A549 (cell line): ENCODE data around the gene HOOK2. TPM values are rescaled to one million over a fixed set of nuclear protein-coding genes. Genes with fewer than 3 reads are reported as not detected.

ENCODE experiments used
- BHLHE40 ChIP-seq: IDR thresholded peaks from 2 replicates; pipeline ENCODE4 v1.6.1; 2012; ENCODE audit warnings: low read depth, low read length, inconsistent platforms
- CBX2 ChIP-seq: fragments of 200-600 bp; sonication (generic); IDR thresholded peaks from 2 replicates; pipeline ENCODE4 v1.6.1; 2016; ENCODE audit warnings: low read depth, mild to moderate bottlenecking, borderline replicate concordance
- CHD2 ChIP-seq: fragments of 150-350 bp; IDR thresholded peaks from 2 replicates; pipeline ENCODE4 v1.6.1; 2014; ENCODE audit warnings: low read length; ENCODE audit not compliant: partially characterized antibody
- CHD4 ChIP-seq: fragments of 200-600 bp; sonication (generic); IDR thresholded peaks from 2 replicates; pipeline ENCODE4 v1.6.1; 2016; ENCODE audit warnings: antibody characterized with exemption, mild to moderate bottlenecking, borderline replicate concordance
- EHF ChIP-seq: fragments of 250-450 bp; sonication (Bioruptor Pico); IDR thresholded peaks from 2 replicates; pipeline ENCODE4 v1.5.0; 2020; ENCODE audit warnings: mild to moderate bottlenecking
- EHMT2 ChIP-seq: fragments of 200-600 bp; sonication (generic); IDR thresholded peaks from 2 replicates; pipeline ENCODE4 v1.6.1; 2016; ENCODE audit warnings: antibody characterized with exemption, low read depth, mild to moderate bottlenecking, moderate library complexity
- ESRRA ChIP-seq: fragments of 150-350 bp; IDR thresholded peaks from 2 replicates; pipeline ENCODE4 v1.6.1; 2014; ENCODE audit warnings: mild to moderate bottlenecking, low read length, borderline replicate concordance
- FOSL2 ChIP-seq, 2 experiments: fragments of 450-650 bp in 1 of 2; fragments of >200 bp in 1 of 2; sonication (Bioruptor Twin) in 1 of 2; formaldehyde crosslinking; IDR thresholded peaks; 2 replicates each; pipeline versions ENCODE4 v1.5.0 to v1.6.1; 2016 to 2020; ENCODE audit warnings: mild to moderate bottlenecking in 1 of 2, moderate library complexity in 1 of 2
- HDAC2 ChIP-seq: fragments of 200-600 bp; sonication (generic); IDR thresholded peaks from 2 replicates; pipeline ENCODE4 v1.6.1; 2016
- HEYL ChIP-seq: fragments of 250-450 bp; sonication (Bioruptor Pico); IDR thresholded peaks from 2 replicates; pipeline ENCODE4 v1.8.0; 2021; ENCODE audit warnings: mild to moderate bottlenecking, moderate library complexity
- HOXB13 ChIP-seq: fragments of 250-450 bp; sonication (Bioruptor Pico); IDR thresholded peaks from 2 replicates; pipeline ENCODE4 v1.5.0; 2020; ENCODE audit warnings: low read depth, mild to moderate bottlenecking, moderate library complexity
- HOXB5 ChIP-seq: fragments of 250-450 bp; sonication (Bioruptor Pico); IDR thresholded peaks from 2 replicates; pipeline ENCODE4 v1.5.0; 2020; ENCODE audit warnings: mild to moderate bottlenecking, moderate library complexity
- JUN ChIP-seq, 2 experiments: fragments of >200 bp; sonication (Bioruptor Twin); formaldehyde crosslinking; IDR thresholded peaks; 2 replicates in 1 of 2; 3 replicates in 1 of 2; pipeline ENCODE4 v1.6.1; 2016 to 2017
- KDM1A ChIP-seq: fragments of 200-600 bp; sonication (generic); IDR thresholded peaks from 2 replicates; pipeline ENCODE4 v1.6.1; 2016; ENCODE audit warnings: low read depth, mild to moderate bottlenecking
- KDM5A ChIP-seq: fragments of 200-600 bp; sonication (generic); IDR thresholded peaks from 2 replicates; pipeline ENCODE4 v1.6.1; 2016; ENCODE audit warnings: antibody characterized with exemption, mild to moderate bottlenecking
- MAFK ChIP-seq: fragments of 450-650 bp; IDR thresholded peaks from 2 replicates; pipeline ENCODE4 v1.6.1; 2014; ENCODE audit not compliant: partially characterized antibody
- MYC ChIP-seq: IDR thresholded peaks from 2 replicates; pipeline ENCODE4 v1.6.1; 2012; ENCODE audit warnings: mild to moderate bottlenecking, inconsistent platforms, low read length, improper control_type of control experiment, borderline replicate concordance
- NFE2L2 ChIP-seq: fragments of 150-350 bp; conservative IDR thresholded peaks from 2 replicates; pipeline ENCODE4 v1.6.1; 2014; ENCODE audit warnings: low read length
- PHF8 ChIP-seq: fragments of 200-600 bp; sonication (generic); IDR thresholded peaks from 2 replicates; pipeline ENCODE4 v1.6.1; 2016; ENCODE audit warnings: low read depth, mild to moderate bottlenecking, antibody characterized with exemption, moderate library complexity, borderline replicate concordance
- RAD21 ChIP-seq, 2 experiments: fragments of >200 bp in 1 of 2; sonication (Bioruptor Twin) in 1 of 2; formaldehyde crosslinking in 1 of 2; IDR thresholded peaks in 1 of 2; conservative IDR thresholded peaks in 1 of 2; 2 replicates in 1 of 2; 3 replicates in 1 of 2; pipeline ENCODE4 v1.6.1; 2012 to 2018; ENCODE audit warnings: inconsistent platforms in 1 of 2
- RARB ChIP-seq: fragments of 250-450 bp; sonication (Bioruptor Pico); IDR thresholded peaks from 2 replicates; pipeline ENCODE4 v1.8.0; 2021; ENCODE audit warnings: mild to moderate bottlenecking, moderate library complexity
- RFX5 ChIP-seq: fragments of 450-650 bp; IDR thresholded peaks from 2 replicates; pipeline ENCODE4 v1.7.1; 2014; ENCODE audit warnings: antibody characterized with exemption, mild to moderate bottlenecking, moderate library complexity
- SREBF2 ChIP-seq: fragments of 450-650 bp; IDR thresholded peaks from 2 replicates; pipeline ENCODE4 v1.6.1; 2014; ENCODE audit warnings: mild to moderate bottlenecking, moderate library complexity
- TFCP2L1 ChIP-seq: fragments of 250-450 bp; sonication (Bioruptor Pico); IDR thresholded peaks from 2 replicates; pipeline ENCODE4 v1.5.0; 2021; ENCODE audit warnings: mild to moderate bottlenecking
- TP53 ChIP-seq: fragments of 250-450 bp; sonication (Bioruptor Pico); IDR thresholded peaks from 2 replicates; pipeline ENCODE4 v1.5.0; 2021; ENCODE audit warnings: mild to moderate bottlenecking, moderate library complexity
- ZFP36 ChIP-seq: fragments of 450-650 bp; IDR thresholded peaks from 2 replicates; pipeline ENCODE4 v1.6.1; 2014; ENCODE audit warnings: borderline replicate concordance; ENCODE audit not compliant: partially characterized antibody
- ZSCAN20 ChIP-seq: fragments of 250-450 bp; sonication (Bioruptor Pico); IDR thresholded peaks from 2 replicates; pipeline ENCODE4 v1.8.0; 2022; ENCODE audit warnings: mild to moderate bottlenecking, moderate library complexity
- polyA plus RNA-seq, 4 experiments: library from polyadenylated mRNA; depleted of rRNA in 3 of 4; stranded (reverse); fragments of >200 nt; fragmentation: RNase III in 1 of 4; extraction: RNeasy Plus Mini Kit Qiagen cat#74134 plus additional on column Dnase treatment in 1 of 4; gene quantifications; 2 replicates in 3 of 4; 3 replicates in 1 of 4; pipeline ENCODE4 v1.2.3, GENCODE V29; 2011 to 2017
- TF ChIP-seq, protein P1 (sequence below): fragments of 250-450 bp; sonication (Bioruptor Pico); IDR thresholded peaks from 2 replicates; pipeline ENCODE4 v1.5.0; 2020; ENCODE audit warnings: low read depth, mild to moderate bottlenecking, moderate library complexity
- TF ChIP-seq, protein P2 (sequence below): fragments of 250-450 bp; sonication (Bioruptor Pico); IDR thresholded peaks from 2 replicates; pipeline ENCODE4 v1.5.0; 2021; ENCODE audit warnings: mild to moderate bottlenecking, moderate library complexity, borderline replicate concordance
- TF ChIP-seq, protein P3 (sequence below): fragments of 200-600 bp; sonication (generic); IDR thresholded peaks from 2 replicates; pipeline ENCODE4 v1.6.1; 2016; ENCODE audit warnings: antibody characterized with exemption, mild to moderate bottlenecking, moderate library complexity
- TF ChIP-seq, protein P4 (sequence below): fragments of 450-650 bp; IDR thresholded peaks from 2 replicates; pipeline ENCODE4 v1.6.1; 2014; ENCODE audit warnings: antibody characterized with exemption
- TF ChIP-seq, protein P5 (sequence below): fragments of >200 bp; sonication (Bioruptor Twin); formaldehyde crosslinking; IDR thresholded peaks from 2 replicates; pipeline ENCODE4 v1.6.1; 2016
- TF ChIP-seq, protein P6 (sequence below): fragments of 150-350 bp; IDR thresholded peaks from 2 replicates; pipeline ENCODE4 v1.6.1; 2014; ENCODE audit warnings: low read depth, mild to moderate bottlenecking, low read length

Gene HOOK2
- polyA plus RNA-seq, 2 of the 4 experiments (the other 2 are of a cell fraction): 8.3 to 21.5 TPM

DNA sequence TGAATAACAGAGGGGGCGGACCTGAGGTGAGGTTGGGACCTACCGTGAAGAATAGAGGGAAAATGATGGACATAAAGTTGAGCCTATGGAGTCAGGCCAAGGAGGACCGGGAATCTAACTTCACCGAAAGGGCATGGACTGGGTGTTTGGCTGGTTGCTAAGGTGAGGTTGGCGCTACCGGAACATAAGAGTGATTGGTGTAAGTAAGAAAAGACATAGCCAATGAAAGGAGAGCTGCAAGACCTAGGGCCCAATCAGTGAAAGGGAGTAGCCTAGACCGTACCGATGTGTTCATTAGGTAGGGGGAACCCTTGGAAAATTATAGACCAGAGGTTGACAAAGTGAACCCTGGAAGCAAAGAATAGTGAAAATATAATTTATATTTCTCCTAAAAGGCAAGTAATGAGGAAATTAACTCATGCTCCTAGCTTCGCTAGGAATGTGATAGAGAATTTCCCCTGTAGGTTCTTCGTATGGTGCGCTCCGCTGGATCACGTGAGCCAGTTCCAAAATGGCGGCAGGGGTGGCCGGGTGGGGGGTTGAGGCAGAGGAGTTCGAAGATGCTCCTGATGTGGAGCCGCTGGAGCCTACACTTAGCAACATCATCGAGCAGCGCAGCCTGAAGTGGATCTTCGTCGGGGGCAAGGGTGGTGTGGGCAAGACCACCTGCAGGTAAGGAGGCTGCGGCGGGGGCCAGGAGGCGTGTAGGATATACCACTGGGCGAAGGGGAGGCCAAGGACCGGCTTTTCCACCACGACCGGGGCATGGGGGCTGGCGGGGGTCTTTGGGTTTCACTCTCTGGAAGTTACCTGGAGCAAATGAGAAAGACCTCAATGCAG is 38.1 kb downstream of the HOOK2 start, which contains the start of gene GET3 (continued):
- TF ChIP-seq EHMT2 (no peak), CBX2 (no peak), ESRRA (no peak), HOXB5 (no peak), PHF8 (peak; percentile 88; the same call in 1 of the 2 replicates), RARB (CRISPR knock-in tag) (no peak), BHLHE40 (peak; percentile 72), CHD4 (no peak), MAFK (no peak), MYC (no peak), RAD21 (conservative IDR thresholded peaks at IDR 0.05 in 1 of 2, IDR thresholded peaks at IDR 0.05 in 1 of 2) (no peak), ZSCAN20 (CRISPR knock-in tag) (no peak), SREBF2 (no peak), KDM5A (peak; percentile 99), HEYL (CRISPR knock-in tag) (no peak), HDAC2 (peak; percentile 97), EHF (CRISPR knock-in tag) (no peak), CHD2 (no peak), RFX5 (0 out of 2 replicates have a peak, but pooled peaks have one; percentile 75), TFCP2L1 (CRISPR knock-in tag) (no peak), ZFP36 (no peak), NFE2L2 (no peak), TP53 (CRISPR knock-in tag) (no peak), FOSL2 (IDR thresholded peaks at IDR 0.05) (no peak), FOSL2 (CRISPR knock-in tag; IDR thresholded peaks at IDR 0.05) (no peak), JUN (IDR thresholded peaks at IDR 0.05) (peak in 1 of 2 experiments; percentile 68; a peak in 2 of 5 replicates), HOXB13 (CRISPR knock-in tag) (no peak), KDM1A (no peak)
- TF ChIP-seq, protein P1, sequence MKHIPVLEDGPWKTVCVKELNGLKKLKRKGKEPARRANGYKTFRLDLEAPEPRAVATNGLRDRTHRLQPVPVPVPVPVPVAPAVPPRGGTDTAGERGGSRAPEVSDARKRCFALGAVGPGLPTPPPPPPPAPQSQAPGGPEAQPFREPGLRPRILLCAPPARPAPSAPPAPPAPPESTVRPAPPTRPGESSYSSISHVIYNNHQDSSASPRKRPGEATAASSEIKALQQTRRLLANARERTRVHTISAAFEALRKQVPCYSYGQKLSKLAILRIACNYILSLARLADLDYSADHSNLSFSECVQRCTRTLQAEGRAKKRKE (CRISPR knock-in tag): no peak
- TF ChIP-seq, protein P2, sequence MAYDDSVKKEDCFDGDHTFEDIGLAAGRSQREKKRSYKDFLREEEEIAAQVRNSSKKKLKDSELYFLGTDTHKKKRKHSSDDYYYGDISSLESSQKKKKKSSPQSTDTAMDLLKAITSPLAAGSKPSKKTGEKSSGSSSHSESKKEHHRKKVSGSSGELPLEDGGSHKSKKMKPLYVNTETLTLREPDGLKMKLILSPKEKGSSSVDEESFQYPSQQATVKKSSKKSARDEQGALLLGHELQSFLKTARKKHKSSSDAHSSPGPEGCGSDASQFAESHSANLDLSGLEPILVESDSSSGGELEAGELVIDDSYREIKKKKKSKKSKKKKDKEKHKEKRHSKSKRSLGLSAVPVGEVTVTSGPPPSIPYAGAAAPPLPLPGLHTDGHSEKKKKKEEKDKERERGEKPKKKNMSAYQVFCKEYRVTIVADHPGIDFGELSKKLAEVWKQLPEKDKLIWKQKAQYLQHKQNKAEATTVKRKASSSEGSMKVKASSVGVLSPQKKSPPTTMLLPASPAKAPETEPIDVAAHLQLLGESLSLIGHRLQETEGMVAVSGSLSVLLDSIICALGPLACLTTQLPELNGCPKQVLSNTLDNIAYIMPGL: no peak
- TF ChIP-seq, protein P3, sequence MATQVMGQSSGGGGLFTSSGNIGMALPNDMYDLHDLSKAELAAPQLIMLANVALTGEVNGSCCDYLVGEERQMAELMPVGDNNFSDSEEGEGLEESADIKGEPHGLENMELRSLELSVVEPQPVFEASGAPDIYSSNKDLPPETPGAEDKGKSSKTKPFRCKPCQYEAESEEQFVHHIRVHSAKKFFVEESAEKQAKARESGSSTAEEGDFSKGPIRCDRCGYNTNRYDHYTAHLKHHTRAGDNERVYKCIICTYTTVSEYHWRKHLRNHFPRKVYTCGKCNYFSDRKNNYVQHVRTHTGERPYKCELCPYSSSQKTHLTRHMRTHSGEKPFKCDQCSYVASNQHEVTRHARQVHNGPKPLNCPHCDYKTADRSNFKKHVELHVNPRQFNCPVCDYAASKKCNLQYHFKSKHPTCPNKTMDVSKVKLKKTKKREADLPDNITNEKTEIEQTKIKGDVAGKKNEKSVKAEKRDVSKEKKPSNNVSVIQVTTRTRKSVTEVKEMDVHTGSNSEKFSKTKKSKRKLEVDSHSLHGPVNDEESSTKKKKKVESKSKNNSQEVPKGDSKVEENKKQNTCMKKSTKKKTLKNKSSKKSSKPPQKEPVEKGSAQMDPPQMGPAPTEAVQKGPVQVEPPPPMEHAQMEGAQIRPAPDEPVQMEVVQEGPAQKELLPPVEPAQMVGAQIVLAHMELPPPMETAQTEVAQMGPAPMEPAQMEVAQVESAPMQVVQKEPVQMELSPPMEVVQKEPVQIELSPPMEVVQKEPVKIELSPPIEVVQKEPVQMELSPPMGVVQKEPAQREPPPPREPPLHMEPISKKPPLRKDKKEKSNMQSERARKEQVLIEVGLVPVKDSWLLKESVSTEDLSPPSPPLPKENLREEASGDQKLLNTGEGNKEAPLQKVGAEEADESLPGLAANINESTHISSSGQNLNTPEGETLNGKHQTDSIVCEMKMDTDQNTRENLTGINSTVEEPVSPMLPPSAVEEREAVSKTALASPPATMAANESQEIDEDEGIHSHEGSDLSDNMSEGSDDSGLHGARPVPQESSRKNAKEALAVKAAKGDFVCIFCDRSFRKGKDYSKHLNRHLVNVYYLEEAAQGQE: no peak
- TF ChIP-seq, protein P4, sequence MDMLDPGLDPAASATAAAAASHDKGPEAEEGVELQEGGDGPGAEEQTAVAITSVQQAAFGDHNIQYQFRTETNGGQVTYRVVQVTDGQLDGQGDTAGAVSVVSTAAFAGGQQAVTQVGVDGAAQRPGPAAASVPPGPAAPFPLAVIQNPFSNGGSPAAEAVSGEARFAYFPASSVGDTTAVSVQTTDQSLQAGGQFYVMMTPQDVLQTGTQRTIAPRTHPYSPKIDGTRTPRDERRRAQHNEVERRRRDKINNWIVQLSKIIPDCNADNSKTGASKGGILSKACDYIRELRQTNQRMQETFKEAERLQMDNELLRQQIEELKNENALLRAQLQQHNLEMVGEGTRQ: peak; percentile 91
- TF ChIP-seq, protein P5, sequence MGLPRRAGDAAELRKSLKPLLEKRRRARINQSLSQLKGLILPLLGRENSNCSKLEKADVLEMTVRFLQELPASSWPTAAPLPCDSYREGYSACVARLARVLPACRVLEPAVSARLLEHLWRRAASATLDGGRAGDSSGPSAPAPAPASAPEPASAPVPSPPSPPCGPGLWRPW: no peak
- TF ChIP-seq, protein P6, sequence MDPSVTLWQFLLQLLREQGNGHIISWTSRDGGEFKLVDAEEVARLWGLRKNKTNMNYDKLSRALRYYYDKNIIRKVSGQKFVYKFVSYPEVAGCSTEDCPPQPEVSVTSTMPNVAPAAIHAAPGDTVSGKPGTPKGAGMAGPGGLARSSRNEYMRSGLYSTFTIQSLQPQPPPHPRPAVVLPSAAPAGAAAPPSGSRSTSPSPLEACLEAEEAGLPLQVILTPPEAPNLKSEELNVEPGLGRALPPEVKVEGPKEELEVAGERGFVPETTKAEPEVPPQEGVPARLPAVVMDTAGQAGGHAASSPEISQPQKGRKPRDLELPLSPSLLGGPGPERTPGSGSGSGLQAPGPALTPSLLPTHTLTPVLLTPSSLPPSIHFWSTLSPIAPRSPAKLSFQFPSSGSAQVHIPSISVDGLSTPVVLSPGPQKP: no peak
